ENCODE data around the gene MRPS22. TPM values are rescaled to one million over a fixed set of nuclear protein-coding genes. Genes with fewer than 3 reads are reported as not detected.
"Not testable (repeated sequence)": the region's sequence is repeated elsewhere in the genome, so short reads cannot be mapped to it uniquely, and the experiment has no call there.

Gene MRPS22
- total RNA-seq, 1 donor from 2014 or later = 45.3 TPM

DNA sequence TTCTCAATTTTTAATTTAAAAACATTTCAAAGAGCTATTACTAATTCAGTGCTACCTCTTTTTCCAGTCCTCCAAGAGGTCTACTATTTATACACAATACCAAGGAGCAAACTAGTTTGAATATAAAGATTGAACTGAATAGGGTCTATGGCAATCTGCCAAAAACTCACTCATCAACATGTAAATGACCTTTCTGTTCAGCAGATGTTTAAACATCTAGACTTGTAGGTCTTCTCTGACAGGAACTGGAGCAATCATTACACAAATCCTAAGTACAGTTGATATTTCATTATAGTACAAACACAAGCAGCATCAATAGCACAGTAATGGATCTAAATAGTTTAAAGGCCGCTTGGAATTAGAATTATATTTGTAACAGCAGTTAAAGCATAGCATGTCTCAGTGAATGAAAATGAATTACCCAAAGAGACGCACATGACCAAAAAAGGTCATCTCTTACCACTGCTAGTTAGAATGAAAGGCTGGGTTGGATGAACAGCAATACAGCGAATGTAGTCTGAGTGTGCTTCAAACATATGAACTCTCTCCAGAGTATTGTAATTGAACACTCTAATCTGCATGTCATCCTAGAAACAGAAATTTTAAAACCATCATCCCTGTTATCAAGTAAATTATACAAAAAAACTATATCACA, 34.9 kb downstream of the MRPS22 start:
- TF ChIP-seq CTCF (conservative IDR thresholded peaks at IDR 0.05) = no peak
- Mint-ChIP-seq H3K27ac (ENCODE audit: unreplicated experiment) (no peak overlapping the region), H3K9me3 (no peaks in the 10 kb centered on the region), H3K4me1 (no peaks in the 10 kb centered on the region), H3K36me3 (ENCODE audit: low read depth) (no peaks in the 10 kb centered on the region), H3K4me3 (no peak overlapping the region), H3K27me3 (ENCODE audit: low read depth) (no peaks in the 10 kb centered on the region)
- no peak for DNase-seq (ENCODE audit: low read depth, low spot score)

GRCh38 chr3:139380575-139380974, 36.8 kb downstream of the MRPS22 start:
- no peaks in the 10 kb centered on the region for H3K27me3 Mint-ChIP-seq (ENCODE audit: low read depth)
- H3K36me3 Mint-ChIP-seq (ENCODE audit: low read depth) = no peaks in the 10 kb centered on the region
- H3K4me3 Mint-ChIP-seq = no peak overlapping the region
- H3K4me1 Mint-ChIP-seq = peaks cover under 1% of the 10 kb centered on the region
- H3K9me3 Mint-ChIP-seq = no peaks in the 10 kb centered on the region
- DNase-seq (ENCODE audit: low read depth, low spot score) = no peak
- H3K27ac Mint-ChIP-seq (ENCODE audit: unreplicated experiment) = no peak overlapping the region
- TF ChIP-seq CTCF (conservative IDR thresholded peaks at IDR 0.05) = no peak

DNA sequence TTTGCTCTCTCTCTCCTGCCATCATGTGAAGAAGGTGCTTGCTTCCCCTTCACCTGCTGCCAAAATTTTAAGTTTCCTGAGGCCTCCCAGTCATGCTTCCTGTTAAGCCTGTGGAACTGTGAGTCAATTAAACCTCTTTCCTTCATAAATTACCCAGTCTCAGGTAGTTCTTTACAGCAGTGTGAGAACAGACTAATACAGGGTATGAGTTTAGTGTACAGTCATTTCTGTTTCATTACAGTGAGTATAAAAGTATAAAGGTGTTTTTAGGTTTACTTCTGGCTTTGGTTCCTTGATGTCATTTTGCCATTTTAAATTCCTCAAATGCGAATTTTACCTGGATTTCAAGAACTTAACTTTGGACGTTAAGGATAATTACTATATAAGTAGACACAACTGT, 38.5 kb downstream of the MRPS22 start:
- H3K27me3 Mint-ChIP-seq (ENCODE audit: low read depth); DNase-seq (ENCODE audit: low read depth, low spot score); H3K4me3 Mint-ChIP-seq; H3K27ac Mint-ChIP-seq (ENCODE audit: unreplicated experiment); H3K9me3 Mint-ChIP-seq; H3K36me3 Mint-ChIP-seq (ENCODE audit: low read depth): not testable (repeated sequence)
- H3K4me1 Mint-ChIP-seq = peaks cover 13% of the 10 kb centered on the region

GRCh38 chr3:139388077-139388476, 44.3 kb downstream of the MRPS22 start:
- no peak for TF ChIP-seq CTCF (conservative IDR thresholded peaks at IDR 0.05)
- Mint-ChIP-seq H3K4me1 (peaks cover 47% of the 10 kb centered on the region), H3K36me3 (ENCODE audit: low read depth) (no peaks in the 10 kb centered on the region), H3K4me3 (peak overlapping the region; percentile 98), H3K27ac (ENCODE audit: unreplicated experiment) (no peak overlapping the region), H3K27me3 (ENCODE audit: low read depth) (no peaks in the 10 kb centered on the region), H3K9me3 (no peaks in the 10 kb centered on the region)
- DNase-seq (ENCODE audit: low read depth, low spot score) = no peak

- DNase-seq (ENCODE audit: low read depth, low spot score) = no peak
- no peaks in the 10 kb centered on the region for H3K27me3 Mint-ChIP-seq (ENCODE audit: low read depth)
- TF ChIP-seq CTCF (conservative IDR thresholded peaks at IDR 0.05) = no peak
- H3K36me3 Mint-ChIP-seq (ENCODE audit: low read depth) = no peaks in the 10 kb centered on the region
- peak overlapping the region; percentile 98 for H3K4me3 Mint-ChIP-seq
- no peaks in the 10 kb centered on the region for H3K9me3 Mint-ChIP-seq
- peaks cover 47% of the 10 kb centered on the region for H3K4me1 Mint-ChIP-seq
- H3K27ac Mint-ChIP-seq (ENCODE audit: unreplicated experiment) = peak overlapping the region; percentile 99
Measured at GRCh38 chr3:139388821-139389551, 45.2 kb downstream of the MRPS22 start.
